GM23248 (cell line): ENCODE results near the gene TLE2.

Source experiments
- EZH2 ChIP-seq: fragments of 200-600 bp; sonication (generic); IDR thresholded peaks from 2 replicates; pipeline ENCODE4 v1.6.1; 2018; ENCODE audit warnings: antibody characterized with exemption, mild to moderate bottlenecking; ENCODE audit not compliant: insufficient read depth, poor library complexity, severe bottlenecking
- EZH2phosphoT487 ChIP-seq: fragments of 200-600 bp; sonication (generic); IDR thresholded peaks from 2 replicates; pipeline ENCODE4 v1.6.1; 2018; ENCODE audit warnings: antibody characterized with exemption, moderate library complexity, mild to moderate bottlenecking, low read depth; ENCODE audit not compliant: insufficient read depth

- no peak for TF ChIP-seq EZH2phosphoT487
- no peak for TF ChIP-seq EZH2
Measured at GRCh38 chr19:2963122-2963521, 66.0 kb downstream of the TLE2 start.
